NCI-H128 (cell line): ENCODE data around the gene KDM6B.

Experiments
- DNase-seq: peaks from one replicate; lab custom pipeline; 2025; ENCODE audit not compliant: unreplicated experiment; lab: John Stamatoyannopoulos, UW

The KDM6B gene

DNA sequence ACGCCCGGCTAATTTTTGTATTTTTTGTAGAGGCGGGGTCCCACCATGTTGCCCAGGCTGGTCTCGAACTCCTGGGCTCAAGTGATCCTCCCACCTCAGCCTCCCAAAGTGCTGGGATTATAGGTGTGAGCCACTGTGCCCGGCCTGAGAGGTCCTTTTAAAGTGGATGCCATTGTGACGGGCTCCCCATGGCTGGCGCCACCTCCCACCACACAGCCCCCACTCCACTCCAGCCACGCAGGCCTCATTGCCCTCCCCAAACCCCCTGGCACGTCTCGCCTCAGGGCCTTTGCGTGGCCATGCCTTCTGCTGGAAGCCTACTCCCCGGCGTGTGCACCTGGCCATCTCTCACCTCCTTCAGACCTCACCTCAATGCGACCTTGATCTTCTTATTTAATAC lies 11.9 kb upstream of the KDM6B start:
- no peak for DNase-seq

DNA sequence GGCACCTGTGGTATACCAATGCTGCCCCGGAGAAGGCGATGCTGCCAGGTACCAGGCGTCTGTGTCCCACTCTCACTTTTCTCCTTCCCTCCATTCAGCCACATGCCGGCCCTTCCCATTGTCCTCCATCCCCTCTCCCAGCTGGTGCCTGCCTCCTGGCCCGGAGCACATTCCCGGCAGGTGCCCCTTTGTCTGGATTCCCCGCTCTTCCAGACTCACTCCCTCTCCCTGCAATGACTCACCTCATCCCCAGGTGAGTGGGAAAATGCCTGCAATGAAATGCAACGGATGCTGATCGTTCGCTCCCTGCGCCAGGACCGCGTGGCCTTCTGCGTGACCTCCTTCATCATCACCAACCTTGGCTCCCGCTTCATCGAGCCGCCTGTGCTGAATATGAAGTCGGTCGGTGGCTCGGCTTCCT lies 10.4 kb upstream of the KDM6B start:
- DNase-seq = no peak

DNA sequence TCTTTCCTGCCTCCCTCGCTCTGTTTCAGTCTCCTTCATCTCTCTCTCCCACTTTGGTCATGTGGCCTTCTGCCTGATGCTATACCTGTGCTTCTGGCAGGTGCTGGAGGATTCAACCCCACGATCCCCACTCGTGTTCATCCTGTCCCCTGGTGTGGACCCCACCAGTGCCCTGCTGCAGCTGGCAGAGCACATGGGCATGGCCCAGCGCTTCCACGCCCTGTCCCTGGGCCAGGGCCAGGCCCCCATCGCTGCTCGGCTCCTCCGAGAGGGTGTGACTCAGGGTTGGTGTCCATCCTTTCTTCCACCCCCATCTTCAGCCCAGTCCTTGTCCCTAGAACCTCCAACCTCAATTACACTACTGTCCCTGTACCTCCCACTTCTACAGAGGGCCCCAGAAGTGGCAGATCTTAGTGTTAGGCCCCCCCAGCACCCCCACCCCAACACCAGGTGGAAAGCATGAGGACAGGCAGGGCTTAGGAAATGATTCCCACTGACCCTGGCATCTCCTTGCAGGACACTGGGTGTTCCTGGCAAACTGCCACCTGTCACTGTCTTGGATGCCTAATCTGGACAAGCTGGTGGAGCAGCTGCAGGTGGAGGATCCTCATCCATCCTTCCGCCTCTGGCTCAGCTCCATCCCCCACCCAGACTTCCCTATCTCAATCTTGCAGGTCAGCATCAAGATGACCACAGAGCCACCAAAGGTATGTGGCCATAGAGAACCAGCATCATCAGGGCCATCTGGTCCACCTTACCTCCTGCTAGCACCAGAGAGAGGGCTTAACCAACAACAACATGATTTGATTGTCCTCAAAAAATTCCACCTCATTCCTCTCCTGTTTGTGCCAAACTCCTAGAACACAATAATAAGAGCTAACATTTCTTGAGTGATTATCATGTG lies 9.7 kb upstream of the KDM6B start:
- DNase-seq = no peak

DNA sequence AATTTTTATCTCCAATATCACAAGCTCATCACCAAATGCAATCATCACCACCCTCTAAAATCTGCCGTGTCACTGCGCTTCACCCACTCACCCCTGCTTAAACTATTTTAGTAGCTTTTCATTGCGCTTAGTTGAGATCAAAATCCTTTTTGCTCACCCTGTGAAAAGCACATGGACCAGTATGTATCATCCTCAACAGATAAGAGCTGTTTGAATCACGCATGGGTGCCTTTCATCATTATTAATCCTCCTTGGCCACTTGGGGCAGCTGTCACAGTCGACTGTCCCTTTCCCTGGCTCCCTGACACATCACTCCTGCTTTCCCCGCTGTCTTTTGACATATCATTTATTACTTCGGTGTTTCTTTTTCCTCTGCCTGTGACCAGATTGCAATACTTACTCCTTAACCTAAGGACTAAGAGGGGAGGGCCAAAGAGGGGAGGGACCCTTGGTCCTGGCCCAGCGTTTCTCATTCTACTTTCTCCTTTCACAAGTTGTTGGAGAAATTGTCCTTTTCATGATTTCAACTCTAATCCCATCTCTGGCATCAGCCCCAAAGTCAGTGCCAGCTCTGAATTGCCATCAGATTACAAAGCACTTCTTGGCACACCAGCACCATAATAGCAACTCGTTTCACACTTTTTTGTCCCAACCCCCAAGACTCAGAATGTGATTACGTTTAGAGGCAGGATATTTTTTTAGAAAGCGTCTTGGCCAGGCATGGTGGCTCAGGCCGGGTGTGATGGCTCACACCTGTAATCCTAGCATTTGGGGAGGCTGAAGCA lies 8.6 kb upstream of the KDM6B start:
- no peak for DNase-seq

DNA sequence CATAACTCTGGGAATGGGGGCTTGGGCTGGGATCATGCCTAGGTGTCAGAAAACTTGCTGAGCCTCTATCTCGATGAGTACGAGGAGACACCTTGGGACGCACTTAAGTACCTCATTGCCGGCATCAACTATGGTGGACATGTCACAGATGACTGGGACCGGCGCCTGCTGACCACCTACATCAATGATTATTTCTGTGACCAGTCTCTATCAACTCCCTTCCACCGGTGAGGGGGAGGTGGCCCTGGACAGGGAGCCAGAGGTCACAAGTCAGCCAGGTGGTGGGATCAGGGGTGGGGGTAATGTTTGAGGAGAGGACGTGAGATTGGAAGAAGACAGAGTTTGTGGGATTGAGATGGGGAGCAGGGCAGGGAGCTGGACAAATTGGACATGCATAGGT lies 3.4 kb upstream of the KDM6B start:
- no peak for DNase-seq

DNA sequence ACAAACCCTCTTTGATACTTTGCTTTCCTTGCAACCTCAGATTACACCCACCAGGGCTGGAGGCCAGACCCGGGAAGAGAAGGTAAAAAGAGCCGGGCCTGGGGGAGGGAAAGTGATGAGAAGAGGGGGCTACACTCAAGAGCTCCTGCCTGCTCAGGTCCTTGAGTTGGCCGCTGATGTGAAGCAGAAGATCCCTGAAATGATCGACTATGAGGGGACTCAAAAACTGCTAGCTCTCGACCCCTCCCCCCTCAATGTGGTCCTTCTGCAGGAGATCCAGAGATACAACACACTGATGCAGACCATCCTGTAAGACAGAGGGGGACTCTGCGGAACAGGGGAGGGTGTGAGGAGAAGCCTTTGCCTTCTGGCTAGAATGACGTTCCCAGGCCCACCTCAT lies 2.8 kb upstream of the KDM6B start:
- DNase-seq = no peak

DNA sequence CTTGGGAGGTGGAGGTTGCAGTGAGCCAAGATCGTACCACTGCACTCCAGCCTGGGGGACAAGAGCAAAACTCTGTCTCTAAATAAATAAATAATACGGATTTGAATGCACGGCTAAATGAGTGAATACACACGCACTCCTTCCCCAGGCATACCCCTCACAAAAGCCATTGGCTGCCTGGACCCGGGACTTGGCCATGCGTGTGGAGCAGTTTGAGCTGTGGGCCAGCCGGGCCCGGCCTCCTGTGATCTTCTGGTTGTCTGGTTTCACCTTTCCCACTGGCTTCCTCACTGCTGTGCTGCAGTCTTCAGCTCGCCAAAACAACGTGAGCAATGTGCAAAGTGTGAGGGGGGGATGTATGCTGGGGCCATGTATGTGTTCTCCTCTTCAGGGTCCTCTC lies 1.6 kb upstream of the KDM6B start:
- DNase-seq = no peak

DNA sequence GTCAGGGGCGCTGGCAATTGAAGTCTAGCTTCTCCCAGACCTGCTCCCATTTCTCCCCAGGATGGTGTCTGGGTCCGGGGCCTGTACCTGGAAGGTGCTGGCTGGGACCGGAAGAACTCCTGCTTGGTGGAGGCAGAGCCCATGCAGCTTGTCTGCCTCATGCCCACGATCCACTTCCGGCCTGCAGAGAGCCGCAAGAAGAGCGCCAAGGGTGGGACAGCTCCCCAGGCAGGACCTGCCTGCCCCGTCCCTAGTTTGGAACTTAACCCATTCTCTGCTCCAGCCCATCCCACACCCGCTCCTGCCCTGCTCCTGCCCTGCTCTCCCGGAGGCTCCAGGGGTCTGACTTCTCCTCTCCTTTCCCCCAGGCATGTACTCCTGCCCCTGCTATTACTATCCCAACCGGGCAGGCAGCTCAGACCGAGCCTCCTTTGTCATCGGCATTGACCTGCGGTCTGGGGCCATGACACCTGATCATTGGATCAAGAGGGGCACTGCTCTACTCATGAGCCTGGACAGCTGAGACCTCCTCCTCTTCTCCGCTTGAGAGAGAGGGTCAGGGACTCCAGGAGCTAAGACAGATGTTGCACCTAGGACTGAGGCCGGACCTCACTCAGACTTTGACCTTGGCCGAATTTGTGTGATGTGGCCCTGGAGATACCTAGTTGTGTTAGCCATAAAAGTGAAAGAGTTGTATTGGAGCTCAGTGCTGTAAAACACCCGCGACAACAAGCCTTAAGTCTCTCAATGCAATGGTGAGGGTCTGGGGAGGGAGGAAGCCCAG lies 814 bp upstream of the KDM6B start:
- DNase-seq = no peak

DNA sequence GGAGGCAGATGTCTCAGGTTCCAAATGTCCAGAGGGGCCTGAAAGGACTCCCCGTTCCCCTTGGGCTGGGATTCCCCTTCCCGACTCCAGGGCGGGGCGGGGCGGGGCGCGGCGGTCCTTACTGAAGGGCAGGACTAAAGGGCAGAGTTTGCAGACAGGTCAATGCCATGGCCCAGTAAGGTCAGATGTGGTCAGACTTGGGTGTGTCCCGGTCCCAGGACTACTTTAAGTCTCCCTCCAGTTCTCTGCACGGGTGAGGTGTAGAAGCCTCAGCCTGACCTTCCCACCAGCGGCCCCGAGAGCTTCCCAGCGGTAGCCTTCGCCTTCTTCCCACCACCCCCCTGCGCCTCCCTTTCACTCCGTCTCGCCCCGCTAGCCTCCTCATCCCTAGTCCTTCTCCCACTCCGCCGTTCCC lies 532 bp downstream of the KDM6B start:
- no peak for DNase-seq

DNA sequence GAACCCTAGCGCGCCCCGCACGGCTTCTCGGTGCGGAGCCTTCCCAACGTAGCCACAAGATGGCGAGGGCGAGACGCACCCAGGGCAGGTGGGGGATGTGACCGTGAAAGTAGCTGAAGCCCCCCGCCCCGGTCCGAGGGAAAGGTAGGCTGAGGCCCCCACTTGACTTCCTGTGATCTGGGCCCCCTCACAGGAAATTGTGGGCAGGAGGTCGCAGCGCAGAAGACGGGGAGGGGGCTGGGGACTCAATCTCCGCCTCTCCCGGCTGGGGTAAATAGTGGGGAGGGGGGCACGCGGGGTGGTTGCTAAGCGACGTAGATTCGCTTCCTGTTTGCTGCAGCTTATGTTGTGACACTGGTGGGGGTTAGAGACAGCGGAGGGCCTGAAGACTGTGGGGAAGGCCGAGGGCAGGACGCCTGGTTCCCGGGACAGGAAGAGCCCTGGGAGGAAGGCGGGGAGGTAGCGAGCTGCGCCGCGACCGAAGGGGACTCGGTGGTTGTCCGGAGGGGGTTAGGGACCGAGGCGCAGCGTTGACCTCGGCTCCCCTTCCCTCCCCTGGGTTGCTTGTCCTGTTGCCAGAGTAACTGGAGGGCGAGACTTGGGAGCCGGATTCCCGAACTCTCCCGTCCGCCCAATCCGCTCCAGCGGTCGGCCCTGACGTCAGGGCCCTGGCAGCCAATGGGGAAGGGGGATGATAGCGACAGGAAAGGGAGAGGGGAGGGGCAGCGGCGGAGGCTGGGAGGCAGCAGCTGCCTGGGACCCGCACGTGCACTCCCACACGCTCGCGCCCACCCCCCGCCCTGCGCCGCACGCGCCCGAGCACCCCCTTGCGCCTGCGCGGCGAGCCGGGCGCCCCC lies 1.2 kb downstream of the KDM6B start:
- peak; percentile 89 for DNase-seq

DNA sequence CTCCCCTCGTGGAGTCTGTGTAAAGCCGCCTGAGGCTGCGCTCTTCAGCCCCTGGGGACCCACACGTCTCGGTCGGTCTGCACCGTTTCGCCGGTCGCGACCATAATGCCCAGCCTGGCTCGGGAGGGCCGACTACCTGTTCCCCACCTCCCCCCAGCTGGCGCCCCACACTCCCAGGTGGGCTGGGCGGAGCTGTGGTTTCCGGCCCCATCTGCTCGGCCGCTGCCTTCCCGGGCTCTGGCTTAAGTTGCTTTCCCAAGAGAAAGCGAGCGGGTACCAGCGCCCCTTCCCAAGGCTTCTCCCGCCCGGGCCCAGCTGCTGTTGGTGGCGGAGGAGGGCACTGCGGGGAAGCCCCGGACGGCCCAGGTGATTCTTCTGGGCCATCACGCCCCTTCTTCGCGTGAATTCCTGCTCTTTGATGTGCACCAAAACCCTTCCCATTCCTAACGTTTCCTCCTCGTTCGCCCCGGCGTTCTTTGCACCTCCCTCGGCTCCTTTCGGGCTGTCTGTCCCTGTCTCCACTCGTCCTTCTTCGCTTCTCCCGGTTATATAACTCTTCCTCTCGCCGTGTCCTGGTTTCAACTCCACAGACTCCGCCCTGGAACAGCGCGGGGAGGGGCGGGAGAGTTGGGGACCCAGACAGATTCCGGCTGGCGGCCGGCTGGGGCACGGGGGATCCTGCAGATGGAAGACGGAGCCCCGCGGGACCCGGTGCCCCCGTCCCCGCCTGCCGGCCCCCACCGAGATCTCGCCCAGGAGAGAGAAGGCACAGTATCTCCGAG lies 2.0 kb downstream of the KDM6B start:
- DNase-seq = no peak

DNA sequence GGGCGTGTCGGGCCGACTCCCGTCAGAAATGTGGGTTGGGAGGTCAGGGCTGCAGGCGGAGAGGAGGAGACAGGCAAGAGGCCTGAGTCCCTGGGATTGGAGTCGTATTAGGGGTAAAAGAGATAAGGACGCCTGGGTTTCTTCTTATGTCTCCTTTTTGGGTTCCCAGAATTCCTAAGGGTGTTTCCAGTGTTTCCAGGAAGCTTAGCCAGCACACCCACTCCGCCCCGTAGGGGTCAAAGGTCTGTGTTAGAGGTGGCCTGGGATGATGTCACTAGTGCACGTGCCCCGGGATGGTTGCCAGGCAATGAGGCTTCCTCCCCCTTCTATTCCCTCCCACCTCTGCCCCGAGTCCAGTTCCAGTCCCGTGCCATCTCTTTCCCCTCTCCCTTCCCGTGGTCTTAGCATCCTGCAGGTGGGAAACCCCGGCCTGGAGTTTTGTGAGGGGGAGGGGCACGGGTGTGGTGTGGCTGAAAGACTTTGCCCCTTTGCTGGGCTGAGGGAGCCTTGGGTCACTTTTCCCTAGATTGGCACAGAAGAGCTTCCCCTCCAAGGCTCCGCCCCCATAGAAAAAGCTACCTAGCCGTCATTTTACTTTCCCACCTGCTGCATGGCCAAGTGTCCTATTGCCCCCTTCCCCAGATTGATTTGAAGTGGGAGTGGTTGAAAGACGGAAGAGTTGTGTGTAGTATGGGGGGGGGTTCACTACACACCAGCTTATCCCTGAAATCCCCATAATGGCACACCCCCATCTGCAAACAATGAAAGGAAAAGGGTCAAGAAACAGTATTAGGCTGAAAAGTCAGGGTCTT lies 2.8 kb downstream of the KDM6B start:
- DNase-seq = peak; percentile 86

DNA sequence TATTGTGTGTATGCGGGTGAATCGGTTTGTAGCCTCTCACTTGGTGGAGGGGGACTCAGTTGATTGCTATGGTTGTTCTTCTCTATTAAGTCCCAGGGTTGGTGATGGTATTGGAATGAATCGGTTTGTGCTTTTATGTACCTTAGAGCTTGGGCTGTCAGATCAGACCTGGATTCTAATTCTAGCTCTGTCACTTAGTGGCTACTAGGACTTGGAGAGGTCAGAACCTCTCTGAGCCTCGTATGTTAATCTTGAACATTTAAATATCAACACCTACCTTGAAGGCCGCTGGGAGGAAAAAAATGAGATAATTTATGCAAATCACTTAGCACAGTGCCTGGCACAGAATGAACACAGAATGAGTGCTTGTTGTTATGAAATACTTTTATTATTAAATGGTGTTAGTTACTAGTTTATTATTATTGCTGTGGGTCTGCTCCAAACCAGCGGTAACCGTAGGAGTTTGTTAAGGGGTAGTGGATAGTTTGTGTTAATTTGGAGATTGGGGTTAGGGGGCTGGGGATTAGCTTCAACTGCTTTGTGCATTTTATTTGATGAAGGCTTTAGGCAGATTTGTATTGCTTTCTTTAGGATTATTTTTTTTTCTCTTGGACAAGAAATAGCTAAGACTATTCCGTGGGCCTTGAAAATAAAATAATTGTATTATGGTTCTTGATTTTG lies 3.5 kb downstream of the KDM6B start:
- no peak for DNase-seq

DNA sequence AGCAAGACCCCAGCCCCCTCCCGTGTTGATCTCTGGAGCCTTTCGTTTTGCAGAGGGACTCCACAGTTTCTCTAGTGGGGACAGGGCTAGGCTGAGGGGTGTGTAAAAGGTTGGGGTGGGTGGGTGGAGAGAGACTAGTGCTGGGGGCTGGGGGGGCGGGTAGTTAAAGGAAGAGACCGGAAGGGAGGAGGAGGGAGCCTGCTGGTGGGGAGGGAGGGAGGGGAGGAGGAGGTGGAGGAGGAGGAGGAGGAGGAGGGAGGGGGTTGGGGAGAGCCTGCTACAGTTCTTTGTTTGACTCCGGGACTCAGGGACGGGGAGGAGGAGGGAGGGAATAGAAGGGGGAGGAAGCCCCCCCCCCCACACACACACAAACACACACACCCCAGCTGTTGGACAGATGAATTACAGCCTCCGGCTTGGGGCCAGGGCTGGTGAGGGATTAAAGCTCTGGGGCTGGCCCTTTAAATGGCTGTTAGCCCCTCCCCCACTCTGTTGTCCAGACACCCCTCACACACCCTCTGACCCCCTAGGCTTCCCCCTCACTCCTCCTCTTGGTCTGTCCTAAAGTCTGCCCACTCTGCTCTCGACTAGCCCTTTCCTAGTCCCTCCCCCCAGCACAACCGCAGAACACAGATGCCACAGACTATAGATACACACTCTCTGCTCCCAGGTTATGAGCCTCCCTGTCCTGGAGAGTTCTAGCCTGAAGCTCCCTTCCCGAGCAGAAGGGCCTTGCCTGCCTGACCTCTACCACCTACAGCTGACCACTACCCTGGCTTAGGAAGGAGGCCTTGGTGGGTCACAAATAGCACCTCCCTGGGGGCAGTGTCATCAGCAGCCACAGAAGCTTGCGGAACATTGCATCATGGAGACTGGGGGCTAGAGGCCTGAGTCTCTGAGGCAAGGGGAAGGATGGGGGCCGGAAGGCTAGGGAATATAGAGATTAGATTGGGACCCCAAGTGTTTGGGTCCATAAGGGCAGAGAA lies 4.4 kb downstream of the KDM6B start:
- no peak for DNase-seq

DNA sequence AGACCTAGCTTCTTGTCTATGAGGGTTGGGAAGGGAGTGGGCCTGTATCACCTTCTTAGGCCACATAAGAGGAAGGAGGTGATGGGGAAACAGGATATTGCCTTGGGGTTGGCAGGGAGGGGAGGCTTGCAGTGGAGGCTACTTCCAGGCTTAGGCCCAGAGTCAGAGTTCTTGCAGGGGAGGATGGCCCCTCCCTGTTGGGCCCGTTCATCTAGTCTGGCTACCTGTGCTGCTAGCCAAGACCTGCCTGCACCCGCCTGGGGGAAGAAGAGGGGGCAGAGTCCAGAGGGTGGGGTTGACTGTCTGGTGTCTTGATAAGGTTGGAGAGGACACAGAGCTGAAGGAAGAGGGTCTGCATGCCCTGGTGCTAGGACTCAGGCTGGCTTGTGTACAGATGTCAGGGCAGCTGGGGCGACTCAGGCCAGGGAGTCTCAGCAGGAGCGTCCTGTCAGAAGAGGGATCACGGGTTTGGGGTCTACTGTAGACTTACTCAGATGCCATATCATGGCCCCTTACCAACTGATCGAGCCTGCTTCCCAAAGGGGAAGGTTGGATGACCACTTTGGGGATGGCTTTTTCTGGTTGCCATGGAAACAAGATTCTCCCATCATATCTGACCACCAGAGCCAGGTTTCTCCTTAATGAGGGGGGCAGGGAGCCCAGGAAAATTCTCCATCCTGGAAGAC lies 5.3 kb downstream of the KDM6B start:
- DNase-seq = no peak

DNA sequence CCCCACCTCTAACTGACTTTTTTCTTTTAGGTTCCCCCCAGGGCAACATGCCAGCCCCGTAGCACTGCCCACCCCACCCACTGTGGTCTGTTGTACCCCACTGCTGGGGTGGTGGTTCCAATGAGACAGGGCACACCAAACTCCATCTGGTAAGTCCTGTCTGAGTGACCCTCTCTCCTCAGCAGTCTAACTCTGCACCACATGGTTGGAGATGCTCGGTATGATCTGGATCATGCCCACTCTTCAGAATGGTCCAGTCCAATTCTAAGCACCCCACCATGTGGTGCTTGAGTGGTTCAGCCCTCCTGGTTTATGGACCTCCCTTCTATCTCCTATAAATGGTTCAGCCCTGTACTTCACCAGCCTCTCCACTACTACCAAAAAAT lies 5.9 kb downstream of the KDM6B start:
- no peak for DNase-seq

DNA sequence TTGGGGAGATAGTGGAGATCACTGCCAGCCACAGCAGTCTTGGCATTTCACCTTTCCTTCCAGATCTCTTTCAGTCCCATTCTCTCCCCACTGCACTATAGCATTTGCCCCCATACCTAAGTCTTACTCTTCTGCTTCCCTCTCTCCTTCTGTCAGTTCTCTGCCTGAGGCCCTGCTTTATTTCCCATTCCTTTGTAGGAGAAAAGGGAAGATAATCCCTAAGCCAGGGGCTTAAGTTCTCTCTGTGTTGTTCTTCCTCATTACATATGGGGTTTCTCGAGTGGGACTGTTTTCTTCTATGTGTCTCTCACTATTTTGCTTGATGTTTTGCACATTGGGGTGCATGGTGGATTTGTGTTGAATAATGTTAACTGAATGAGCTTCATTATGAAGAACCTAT lies 6.4 kb downstream of the KDM6B start:
- no peak for DNase-seq
